Glutamatergic neuron (in vitro differentiated cells): ENCODE data around the gene ABCC9. TPM values are rescaled to one million over a fixed set of nuclear protein-coding genes. Genes with fewer than 3 reads are reported as not detected.

Experiments
- DNase-seq: peaks from one replicate; pipeline ENCODE4 v3.0.0; 2022
- H3K27ac Mint-ChIP-seq: one replicate; pipeline ENCODE4 v1.8.0; 2020; ENCODE audit warnings: mild to moderate bottlenecking, mixed read lengths, inconsistent platforms; ENCODE audit not compliant: unreplicated experiment
- H3K27me3 Mint-ChIP-seq: one replicate; pipeline ENCODE4 v1.8.0; 2020; ENCODE audit warnings: mild to moderate bottlenecking, moderate library complexity, mixed read lengths, inconsistent platforms; ENCODE audit not compliant: unreplicated experiment
- H3K36me3 Mint-ChIP-seq: one replicate; pipeline ENCODE4 v1.8.0; 2020; ENCODE audit warnings: mild to moderate bottlenecking, mixed read lengths, inconsistent platforms; ENCODE audit not compliant: unreplicated experiment
- H3K4me1 Mint-ChIP-seq: one replicate; pipeline ENCODE4 v1.8.0; 2020; ENCODE audit warnings: mild to moderate bottlenecking, low read depth, mixed read lengths, inconsistent platforms; ENCODE audit not compliant: unreplicated experiment
- H3K4me3 Mint-ChIP-seq: one replicate; pipeline ENCODE4 v1.8.0; 2020; ENCODE audit warnings: mild to moderate bottlenecking, mixed read lengths, inconsistent platforms; ENCODE audit not compliant: unreplicated experiment
- H3K9me3 Mint-ChIP-seq: one replicate; pipeline ENCODE4 v1.8.0; 2020; ENCODE audit warnings: mild to moderate bottlenecking, moderate library complexity, mixed read lengths, inconsistent platforms; ENCODE audit not compliant: unreplicated experiment
- total RNA-seq: library from RNA; stranded (reverse); fragmentation: NEBNext Ultra II Directional; extraction: Animal tissue kit (Norgen Biotek cat#: 25700); gene quantifications from one replicate; pipeline ENCODE4 v1.2.1, GENCODE V29; 2021; ENCODE audit not compliant: unreplicated experiment
- TF ChIP-seq, protein P1 (sequence below): fragments of 200-600 bp; sonication (generic); IDR thresholded peaks from one replicate; pipeline ENCODE4 v1.5.0; 2021; ENCODE audit not compliant: partially characterized antibody, unreplicated experiment

The ABCC9 gene
- total RNA-seq, 1 donor from 2014 or later = 17.7 TPM

GRCh38 chr12:21759737-21760136, 181.5 kb downstream of the ABCC9 start:
- Mint-ChIP-seq H3K9me3 (no peaks in the 10 kb centered on the region), H3K27ac (no peak overlapping the region), H3K36me3 (no peaks in the 10 kb centered on the region), H3K27me3 (peaks cover 3% of the 10 kb centered on the region), H3K4me3 (no peak overlapping the region), H3K4me1 (no peaks in the 10 kb centered on the region)
- DNase-seq = no peak
- TF ChIP-seq, protein P1, sequence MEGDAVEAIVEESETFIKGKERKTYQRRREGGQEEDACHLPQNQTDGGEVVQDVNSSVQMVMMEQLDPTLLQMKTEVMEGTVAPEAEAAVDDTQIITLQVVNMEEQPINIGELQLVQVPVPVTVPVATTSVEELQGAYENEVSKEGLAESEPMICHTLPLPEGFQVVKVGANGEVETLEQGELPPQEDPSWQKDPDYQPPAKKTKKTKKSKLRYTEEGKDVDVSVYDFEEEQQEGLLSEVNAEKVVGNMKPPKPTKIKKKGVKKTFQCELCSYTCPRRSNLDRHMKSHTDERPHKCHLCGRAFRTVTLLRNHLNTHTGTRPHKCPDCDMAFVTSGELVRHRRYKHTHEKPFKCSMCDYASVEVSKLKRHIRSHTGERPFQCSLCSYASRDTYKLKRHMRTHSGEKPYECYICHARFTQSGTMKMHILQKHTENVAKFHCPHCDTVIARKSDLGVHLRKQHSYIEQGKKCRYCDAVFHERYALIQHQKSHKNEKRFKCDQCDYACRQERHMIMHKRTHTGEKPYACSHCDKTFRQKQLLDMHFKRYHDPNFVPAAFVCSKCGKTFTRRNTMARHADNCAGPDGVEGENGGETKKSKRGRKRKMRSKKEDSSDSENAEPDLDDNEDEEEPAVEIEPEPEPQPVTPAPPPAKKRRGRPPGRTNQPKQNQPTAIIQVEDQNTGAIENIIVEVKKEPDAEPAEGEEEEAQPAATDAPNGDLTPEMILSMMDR = no peak

GRCh38 chr12:21757735-21758134, 183.5 kb downstream of the ABCC9 start:
- no peak for DNase-seq
- H3K4me1 Mint-ChIP-seq = no peaks in the 10 kb centered on the region
- TF ChIP-seq, protein P1 = no peak

DNA sequence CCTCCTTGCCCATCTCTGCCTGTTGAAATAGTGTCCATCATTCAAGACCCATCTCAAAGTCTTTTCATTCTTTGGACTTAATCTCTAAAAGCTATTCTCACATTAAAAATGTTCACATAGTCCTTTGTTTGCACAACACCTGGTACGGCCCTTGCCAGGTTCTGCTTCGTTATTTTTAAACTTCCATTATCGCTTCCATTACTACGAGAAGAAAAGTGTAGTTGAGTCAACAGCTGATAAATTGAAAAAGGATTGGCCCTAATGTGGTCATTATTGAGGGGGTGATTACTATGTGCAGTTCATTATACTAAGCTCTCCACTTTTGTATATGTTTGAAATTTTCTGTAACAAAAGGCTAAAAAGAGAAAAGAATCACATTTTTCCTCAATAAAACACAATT, 184.5 kb downstream of the ABCC9 start:
- TF ChIP-seq, protein P1 = no peak
- no peak overlapping the region for H3K27ac Mint-ChIP-seq
- DNase-seq = no peak
- H3K27me3 Mint-ChIP-seq = no peaks in the 10 kb centered on the region
- H3K4me3 Mint-ChIP-seq = no peak overlapping the region
- H3K9me3 Mint-ChIP-seq = no peaks in the 10 kb centered on the region
- no peaks in the 10 kb centered on the region for H3K4me1 Mint-ChIP-seq
- H3K36me3 Mint-ChIP-seq = no peaks in the 10 kb centered on the region

More at GRCh38 chr12:21757735-21758134, 183.5 kb downstream of the ABCC9 start:
- H3K4me3 Mint-ChIP-seq = no peak overlapping the region
- no peaks in the 10 kb centered on the region for H3K27me3 Mint-ChIP-seq
- no peaks in the 10 kb centered on the region for H3K9me3 Mint-ChIP-seq
- no peak overlapping the region for H3K27ac Mint-ChIP-seq
- no peaks in the 10 kb centered on the region for H3K36me3 Mint-ChIP-seq

DNA sequence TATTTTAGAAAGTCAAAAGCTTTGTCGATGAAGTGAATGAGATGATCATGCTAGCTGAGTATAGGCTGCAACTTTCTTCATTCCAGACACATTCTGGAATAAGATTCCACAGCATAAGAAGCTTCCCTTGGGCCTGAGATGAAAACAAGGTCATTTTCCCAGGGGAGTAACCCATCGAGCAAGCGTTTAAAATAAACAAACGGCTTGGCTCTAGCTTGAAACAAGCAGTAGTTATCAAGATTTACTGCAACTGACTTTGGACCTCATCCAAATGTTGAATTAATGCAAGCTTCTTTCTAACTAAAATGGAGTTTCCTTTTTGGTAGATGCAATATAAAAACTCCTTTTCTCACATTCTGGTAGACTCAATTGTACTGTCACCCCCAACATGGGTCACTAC, 189.7 kb downstream of the ABCC9 start:
- Mint-ChIP-seq H3K4me1 (no peaks in the 10 kb centered on the region), H3K36me3 (no peaks in the 10 kb centered on the region), H3K9me3 (no peaks in the 10 kb centered on the region), H3K4me3 (no peak overlapping the region), H3K27ac (no peak overlapping the region), H3K27me3 (peaks cover 3% of the 10 kb centered on the region)
- DNase-seq = no peak
- TF ChIP-seq, protein P1 = no peak

Other genes with a start within 250 kb of the ABCC9 start
- 0.66 TPM for gene KCNJ8, start 166.7 kb downstream of the ABCC9 start, total RNA-seq
- 47.9 TPM for gene CMAS, start 104.8 kb upstream of the ABCC9 start, total RNA-seq